AG09309 (cell line): ENCODE measurements around the gene WDR76.

ENCODE experiments used
- DNase-seq: peaks from one replicate; pipeline ENCODE4 v3.0.0-alpha.2; 2010; ENCODE audit warnings: low read depth
- H3K4me3 ChIP-seq: 2 replicates; pipeline ENCODE4 v1.5.1; 2011; ENCODE audit warnings: mild to moderate bottlenecking, low read depth, low read length, moderate library complexity; ENCODE audit not compliant: control insufficient read depth
- TF ChIP-seq, protein P1 (sequence below): IDR thresholded peaks from 2 replicates; pipeline ENCODE4 v1.5.1; 2011; ENCODE audit warnings: mild to moderate bottlenecking, low read depth, low read length, inconsistent platforms; ENCODE audit not compliant: insufficient read depth, control insufficient read depth; ENCODE audit errors: missing control alignments

The WDR76 gene

DNA sequence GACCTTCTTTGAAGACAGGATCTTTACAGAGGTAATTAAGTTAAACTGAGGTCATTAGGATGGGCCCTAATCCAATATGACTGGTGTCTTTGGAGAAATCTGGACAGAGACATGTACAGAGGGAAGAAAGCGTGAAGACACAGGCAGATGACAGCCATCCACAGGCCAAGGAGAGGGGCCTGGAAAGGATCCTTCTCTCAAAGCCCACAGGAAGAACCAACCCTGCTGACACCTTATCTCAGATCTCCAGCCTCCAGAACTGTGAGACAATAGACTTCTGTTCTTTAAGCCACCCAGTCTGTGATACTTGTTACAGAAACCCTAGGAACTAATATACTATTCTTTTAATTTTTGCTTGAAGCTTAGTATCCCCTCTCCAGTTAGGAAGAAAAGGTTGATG, 74.2 kb downstream of the WDR76 start:
- DNase-seq = no peak
- H3K4me3 ChIP-seq = no peak overlapping the region
- TF ChIP-seq, protein P1, sequence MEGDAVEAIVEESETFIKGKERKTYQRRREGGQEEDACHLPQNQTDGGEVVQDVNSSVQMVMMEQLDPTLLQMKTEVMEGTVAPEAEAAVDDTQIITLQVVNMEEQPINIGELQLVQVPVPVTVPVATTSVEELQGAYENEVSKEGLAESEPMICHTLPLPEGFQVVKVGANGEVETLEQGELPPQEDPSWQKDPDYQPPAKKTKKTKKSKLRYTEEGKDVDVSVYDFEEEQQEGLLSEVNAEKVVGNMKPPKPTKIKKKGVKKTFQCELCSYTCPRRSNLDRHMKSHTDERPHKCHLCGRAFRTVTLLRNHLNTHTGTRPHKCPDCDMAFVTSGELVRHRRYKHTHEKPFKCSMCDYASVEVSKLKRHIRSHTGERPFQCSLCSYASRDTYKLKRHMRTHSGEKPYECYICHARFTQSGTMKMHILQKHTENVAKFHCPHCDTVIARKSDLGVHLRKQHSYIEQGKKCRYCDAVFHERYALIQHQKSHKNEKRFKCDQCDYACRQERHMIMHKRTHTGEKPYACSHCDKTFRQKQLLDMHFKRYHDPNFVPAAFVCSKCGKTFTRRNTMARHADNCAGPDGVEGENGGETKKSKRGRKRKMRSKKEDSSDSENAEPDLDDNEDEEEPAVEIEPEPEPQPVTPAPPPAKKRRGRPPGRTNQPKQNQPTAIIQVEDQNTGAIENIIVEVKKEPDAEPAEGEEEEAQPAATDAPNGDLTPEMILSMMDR = no peak

DNA sequence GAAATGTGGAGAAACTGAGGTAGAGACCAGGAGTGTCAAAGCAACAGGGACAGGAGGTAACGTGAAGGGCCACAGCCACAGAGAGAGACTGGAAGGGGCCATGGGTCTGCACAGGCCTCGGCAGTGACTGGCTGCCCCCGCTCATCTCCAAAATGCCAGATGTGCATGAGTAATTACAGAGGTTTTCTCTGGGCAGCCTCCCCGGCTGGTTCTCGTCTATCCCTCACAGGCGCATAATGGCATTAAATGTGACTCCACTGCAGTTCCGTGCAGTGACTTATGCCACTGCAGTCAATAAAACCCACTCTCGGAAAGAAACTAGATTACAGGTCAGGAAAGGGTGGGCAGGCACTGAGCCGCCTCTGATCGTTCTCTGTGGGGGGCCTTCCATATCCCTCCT, 74.7 kb downstream of the WDR76 start:
- TF ChIP-seq, protein P1 = no peak
- no peak for DNase-seq
- no peak overlapping the region for H3K4me3 ChIP-seq

DNA sequence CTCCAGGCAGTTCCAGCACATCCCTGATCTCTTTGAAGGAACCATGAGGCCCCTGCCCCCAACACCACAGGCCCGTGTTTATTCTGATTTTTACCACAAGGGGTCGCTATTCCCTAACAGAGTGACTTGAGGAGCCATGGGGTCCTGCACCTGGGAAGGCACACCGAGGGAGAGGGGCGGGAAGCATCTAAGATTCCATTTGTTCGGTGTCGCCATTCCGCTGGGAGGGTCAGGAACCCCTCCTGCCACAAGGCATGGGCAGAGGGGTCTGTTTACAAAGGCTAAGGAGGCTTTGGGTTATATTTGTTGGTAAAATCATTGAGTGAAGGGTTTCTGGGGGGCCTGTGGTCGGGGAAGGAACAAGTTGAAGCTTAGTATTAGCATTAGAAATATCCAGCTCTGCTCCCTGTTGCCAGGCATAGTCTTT, 77.1 kb downstream of the WDR76 start:
- H3K4me3 ChIP-seq = no peak overlapping the region
- TF ChIP-seq, protein P1 = peak; percentile 87
- DNase-seq = no peak

DNA sequence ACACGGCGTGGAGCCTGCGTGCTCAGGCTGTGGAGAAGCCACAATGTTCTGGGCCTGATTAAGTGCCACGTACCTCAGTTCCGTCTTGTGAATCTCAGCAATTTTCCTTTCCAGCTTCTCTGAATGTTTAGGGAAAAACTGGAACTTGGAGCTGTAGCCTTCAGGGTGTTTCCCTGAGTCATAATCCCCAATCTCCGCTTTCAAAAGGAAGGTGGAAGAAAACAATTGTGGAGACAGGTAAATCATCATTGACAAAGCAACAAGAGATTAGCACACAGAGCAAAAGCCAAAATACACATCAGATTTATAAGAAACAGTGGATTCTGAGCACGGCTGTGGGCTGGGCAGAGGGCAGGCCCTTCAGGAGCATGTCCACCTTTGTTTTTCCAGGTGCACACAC, 79.0 kb downstream of the WDR76 start:
- no peak overlapping the region for H3K4me3 ChIP-seq
- DNase-seq = no peak
- TF ChIP-seq, protein P1 = no peak

DNA sequence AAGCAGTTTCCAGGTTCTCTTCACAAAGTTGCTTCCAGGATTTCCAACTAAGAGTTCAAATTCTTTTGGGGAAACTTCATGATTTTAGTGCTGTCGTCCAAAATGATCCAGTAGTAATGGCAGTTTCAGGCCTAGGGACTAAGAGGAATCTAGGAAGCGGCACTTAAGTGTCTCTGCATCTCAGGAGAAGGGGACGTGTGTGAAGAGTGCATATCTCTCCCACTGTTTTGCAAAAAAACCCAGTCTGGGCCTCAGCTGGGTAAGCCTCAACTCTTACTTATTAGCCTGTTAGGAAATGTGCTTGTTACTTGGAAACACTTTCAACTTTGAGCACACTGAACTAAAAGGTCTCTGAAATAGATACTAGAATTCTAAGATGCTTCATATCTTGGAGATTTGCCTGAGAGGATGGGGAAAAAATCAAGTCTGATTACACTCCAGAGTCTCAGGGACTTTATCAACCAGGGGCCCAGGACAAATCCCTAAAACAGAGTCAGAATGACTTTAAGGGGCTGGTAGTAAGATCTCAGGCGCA, 81.8 kb downstream of the WDR76 start:
- TF ChIP-seq, protein P1 = no peak
- DNase-seq = no peak
- no peak overlapping the region for H3K4me3 ChIP-seq

DNA sequence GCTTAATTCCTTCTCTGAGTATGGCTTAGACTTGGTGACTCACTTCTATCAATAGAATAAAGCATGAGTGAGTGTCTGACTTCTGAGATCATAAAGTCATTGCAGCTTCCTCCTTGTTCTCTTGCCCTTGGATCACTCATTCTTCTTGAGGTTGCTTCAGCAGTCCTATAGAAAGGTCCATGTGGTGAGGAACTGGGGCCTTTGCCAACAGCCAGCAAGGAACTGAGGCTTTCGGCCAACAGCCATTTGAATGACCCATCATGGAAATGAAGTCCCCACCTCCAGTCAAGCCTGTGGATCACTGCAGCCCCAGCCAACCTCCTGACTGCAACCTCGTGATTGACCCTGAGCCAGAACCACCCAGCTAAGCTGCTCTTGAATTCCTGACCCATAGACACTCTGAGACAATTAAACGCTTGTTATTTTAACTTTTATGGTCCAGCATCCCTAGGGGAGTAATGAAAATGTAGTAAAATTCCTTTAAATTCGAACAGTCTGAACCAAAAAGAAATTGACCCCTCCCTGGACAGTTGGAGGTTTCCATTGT, 84.5 kb downstream of the WDR76 start:
- DNase-seq = peak; percentile 92

More for the DNA sequence above, 84.5 kb downstream of the WDR76 start:
- TF ChIP-seq, protein P1 = no peak
- H3K4me3 ChIP-seq = no peak overlapping the region
